ENCODE measurements around the gene PDGFB. TPM values are rescaled to one million over a fixed set of nuclear protein-coding genes. Genes with fewer than 3 reads are reported as not detected.

The PDGFB gene
- total and polyA plus RNA-seq, 7 experiments from 2014 or later: 0.56 to 9.5 (median 2.3) TPM

- peaks cover 38 to 40% of the 10 kb centered on the region in 2 donors for H3K4me1 ChIP-seq (ENCODE audit: control insufficient read depth in 2 of 2, insufficient read depth in 2 of 2, low read length in 2 of 2)
- POLR2A ChIA-PET: interaction anchor here (0.7 to 9.0 kb wide), 8 partner anchors 9 to 1759 kb away, joined by 3 to 93 read pairs (median 11); partner anchors contain the start of genes CBX7 and RPL3
These were observed 2.0 kb downstream of the PDGFB start for GRCh38 chr22:39242595-39243438.

DNA sequence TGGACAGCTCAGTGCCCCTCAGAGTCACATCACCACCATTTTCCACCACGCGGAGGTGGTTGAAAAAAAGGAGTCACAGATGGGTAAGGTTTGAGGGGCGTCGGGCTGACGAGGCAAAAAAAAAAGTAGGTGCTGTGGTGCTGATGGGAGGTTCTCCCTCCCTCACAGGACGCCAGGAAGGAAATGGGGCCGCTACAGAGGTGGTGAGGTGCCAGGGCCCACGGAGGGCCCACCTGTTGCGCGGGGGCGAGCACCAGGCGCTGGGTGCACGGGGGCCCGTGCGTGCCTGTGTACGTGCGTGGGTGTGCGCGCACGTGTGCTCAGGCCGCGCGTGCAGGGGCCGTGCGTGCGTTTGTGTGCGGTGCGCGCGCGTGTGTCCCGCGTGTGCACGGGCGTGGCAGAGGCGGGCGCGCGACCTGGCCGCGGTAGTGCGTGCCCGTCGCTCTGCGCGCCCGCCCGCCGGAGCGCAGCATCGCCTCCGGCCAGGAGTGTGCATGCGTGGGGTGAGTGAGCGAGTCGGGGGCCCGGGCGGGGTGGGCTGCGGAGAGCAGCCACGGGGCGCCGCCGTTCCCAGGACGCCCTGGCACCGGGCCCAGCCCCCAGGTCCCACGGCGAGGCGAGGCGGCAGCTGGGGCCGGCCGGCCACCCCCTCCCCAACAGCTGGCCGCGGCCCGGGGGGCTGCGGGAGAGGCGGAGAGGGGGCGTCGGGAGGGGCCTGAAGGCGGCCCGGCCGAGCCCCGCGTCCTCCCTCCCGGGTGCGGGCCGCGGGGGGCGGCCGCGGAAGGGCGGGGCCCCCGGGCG, 2.8 kb downstream of the PDGFB start:
- intact Hi-C loops (cut with micrococcal nuclease): loop anchor here (1.0 to 5.0 kb wide), 9 partner anchors 35 to 735 kb away; partner anchors contain the start of genes ATF4 (in 1 of the 2), CBX6 (in 1 of the 2), CBX7 (in 1 of the 2) and DDX17 (in 1 of the 2)
- peaks cover 0 to 4% of the 10 kb centered on the region in 2 donors for H3K27me3 ChIP-seq (ENCODE audit: control insufficient read depth in 2 of 2, insufficient read depth in 2 of 2, low read length in 2 of 2)

More at GRCh38 chr22:39242595-39243438, 2.0 kb downstream of the PDGFB start:
- DNase-seq: peak in 6 of 9 donors; percentile 38 to 65 (median 50)
- H3K27ac Mint-ChIP-seq: peak overlapping the region in 8 of 9 donors; percentile 23 to 88 (median 78)
- H3K9me3 Mint-ChIP-seq: peaks cover 0 to 3% (median 0%) of the 10 kb centered on the region in 11 donors
- peaks cover 0 to 3% (median 0%) of the 10 kb centered on the region in 5 donors for H3K36me3 Mint-ChIP-seq
- H3K4me3 Mint-ChIP-seq: peak overlapping the region; percentile 77 to 97 (median 88)
- Histone ChIP-seq H3K36me3 (ENCODE audit: control insufficient read depth in 2 of 3, insufficient read depth in 3 of 3, low read length in 3 of 3) (no peaks in the 10 kb centered on the region), H3K9me3 (ENCODE audit: control insufficient read depth in 2 of 3, low read length in 3 of 3) (no peaks in the 10 kb centered on the region), H3K27ac (ENCODE audit: low read depth, low read length) (peak overlapping the region; percentile 49), H3K4me3 (ENCODE audit: low read length) (peak overlapping the region; percentile 66), H3K27me3 (ENCODE audit: control insufficient read depth in 2 of 2, insufficient read depth in 2 of 2, low read length in 2 of 2) (peaks cover 0 to 4% of the 10 kb centered on the region in 2 donors)
- H3K27me3 Mint-ChIP-seq: peaks cover 0 to 74% (median 18%) of the 10 kb centered on the region in 5 donors
- ATAC-seq: peak; percentile 19
- intact Hi-C loops (cut with micrococcal nuclease): loop anchor here (1.0 to 5.0 kb wide), 6 partner anchors 36 to 736 kb away; partner anchors contain the start of genes CBX7 (in 1 of the 2), DDX17 (in 1 of the 2) and RPL3 (in 1 of the 2)
- CTCF ChIA-PET: interaction anchor here (0.5 to 1.9 kb wide), 4 partner anchors 71 to 163 kb away, joined by 3 to 6 read pairs (median 4); no protein-coding TSS in a partner anchor
- peaks cover 34 to 57% (median 49%) of the 10 kb centered on the region in 7 donors for H3K4me1 Mint-ChIP-seq

GRCh38 chr22:39240831-39241793, 3.7 kb downstream of the PDGFB start:
- Mint-ChIP-seq H3K27ac (peak overlapping the region; percentile 74 to 96 (median 91)), H3K4me1 (peaks cover 48 to 74% (median 60%) of the 10 kb centered on the region in 7 donors), H3K36me3 (peaks cover 0 to 3% (median 0%) of the 10 kb centered on the region in 5 donors), H3K4me3 (peak overlapping the region; percentile 80 to 95 (median 88)), H3K9me3 (peaks cover 0 to 4% (median 0%) of the 10 kb centered on the region in 11 donors), H3K27me3 (peaks cover 0 to 75% (median 21%) of the 10 kb centered on the region in 5 donors)
- Histone ChIP-seq H3K4me3 (ENCODE audit: low read length) (peak overlapping the region; percentile 43), H3K27me3 (ENCODE audit: control insufficient read depth in 2 of 2, insufficient read depth in 2 of 2, low read length in 2 of 2) (peaks cover 0 to 4% of the 10 kb centered on the region in 2 donors), H3K9me3 (ENCODE audit: control insufficient read depth in 2 of 3, low read length in 3 of 3) (no peaks in the 10 kb centered on the region), H3K27ac (ENCODE audit: low read depth, low read length) (peak overlapping the region; percentile 49), H3K4me1 (ENCODE audit: control insufficient read depth in 2 of 2, insufficient read depth in 2 of 2, low read length in 2 of 2) (peaks cover 55 to 57% of the 10 kb centered on the region in 2 donors), H3K36me3 (ENCODE audit: control insufficient read depth in 2 of 3, insufficient read depth in 3 of 3, low read length in 3 of 3) (no peaks in the 10 kb centered on the region)
- ChIA-PET CTCF (interaction anchor here (0.6 to 1.9 kb wide), 4 partner anchors 29 to 77 kb away, joined by 3 to 6 read pairs (median 3); no protein-coding TSS in a partner anchor), POLR2A (interaction anchor here (0.6 to 9.0 kb wide), 17 partner anchors 8 to 1629 kb away, joined by 3 to 93 read pairs (median 4); partner anchors contain the start of genes CBX6, CBX7 and RPL3)
- DNase-seq (peak in 7 of 9 donors; percentile 30 to 62 (median 45)), ATAC-seq (peak; percentile 19)
- intact Hi-C loops (cut with micrococcal nuclease): loop anchor here (1.0 to 5.0 kb wide), 6 partner anchors 34 to 734 kb away; partner anchors contain the start of genes ATF4 (in 1 of the 2), CBX6 (in 1 of the 2) and DDX17 (in 1 of the 2)

More for the DNA sequence above, 2.8 kb downstream of the PDGFB start:
- H3K36me3 Mint-ChIP-seq: peaks cover 0 to 3% (median 0%) of the 10 kb centered on the region in 5 donors
- Histone ChIP-seq H3K9me3 (ENCODE audit: control insufficient read depth in 2 of 3, low read length in 3 of 3) (no peaks in the 10 kb centered on the region), H3K4me3 (ENCODE audit: low read length) (peak overlapping the region; percentile 43), H3K36me3 (ENCODE audit: control insufficient read depth in 2 of 3, insufficient read depth in 3 of 3, low read length in 3 of 3) (no peaks in the 10 kb centered on the region), H3K27ac (ENCODE audit: low read depth, low read length) (peak overlapping the region; percentile 49), H3K4me1 (ENCODE audit: control insufficient read depth in 2 of 2, insufficient read depth in 2 of 2, low read length in 2 of 2) (peaks cover 46 to 49% of the 10 kb centered on the region in 2 donors)
- ChIA-PET CTCF (interaction anchor here (0.5 to 1.9 kb wide), 3 partner anchors 71 to 105 kb away, joined by 3 to 6 read pairs (median 5); no protein-coding TSS in a partner anchor), POLR2A (interaction anchor here (0.7 to 9.0 kb wide), 15 partner anchors 8 to 1629 kb away, joined by 3 to 93 read pairs (median 4); partner anchors contain the start of genes CBX6, CBX7 and RPL3)
- H3K27ac Mint-ChIP-seq: peak overlapping the region; percentile 30 to 96 (median 91)
- H3K4me1 Mint-ChIP-seq: peaks cover 41 to 65% (median 56%) of the 10 kb centered on the region in 7 donors
- peaks cover 0 to 3% (median 0%) of the 10 kb centered on the region in 11 donors for H3K9me3 Mint-ChIP-seq
- DNase-seq (peak in 7 of 9 donors; percentile 60 to 77 (median 70)), ATAC-seq (peak; percentile 81)
- H3K4me3 Mint-ChIP-seq: peak overlapping the region; percentile 80 to 95 (median 88)
- H3K27me3 Mint-ChIP-seq: peaks cover 0 to 75% (median 20%) of the 10 kb centered on the region in 5 donors

DNA sequence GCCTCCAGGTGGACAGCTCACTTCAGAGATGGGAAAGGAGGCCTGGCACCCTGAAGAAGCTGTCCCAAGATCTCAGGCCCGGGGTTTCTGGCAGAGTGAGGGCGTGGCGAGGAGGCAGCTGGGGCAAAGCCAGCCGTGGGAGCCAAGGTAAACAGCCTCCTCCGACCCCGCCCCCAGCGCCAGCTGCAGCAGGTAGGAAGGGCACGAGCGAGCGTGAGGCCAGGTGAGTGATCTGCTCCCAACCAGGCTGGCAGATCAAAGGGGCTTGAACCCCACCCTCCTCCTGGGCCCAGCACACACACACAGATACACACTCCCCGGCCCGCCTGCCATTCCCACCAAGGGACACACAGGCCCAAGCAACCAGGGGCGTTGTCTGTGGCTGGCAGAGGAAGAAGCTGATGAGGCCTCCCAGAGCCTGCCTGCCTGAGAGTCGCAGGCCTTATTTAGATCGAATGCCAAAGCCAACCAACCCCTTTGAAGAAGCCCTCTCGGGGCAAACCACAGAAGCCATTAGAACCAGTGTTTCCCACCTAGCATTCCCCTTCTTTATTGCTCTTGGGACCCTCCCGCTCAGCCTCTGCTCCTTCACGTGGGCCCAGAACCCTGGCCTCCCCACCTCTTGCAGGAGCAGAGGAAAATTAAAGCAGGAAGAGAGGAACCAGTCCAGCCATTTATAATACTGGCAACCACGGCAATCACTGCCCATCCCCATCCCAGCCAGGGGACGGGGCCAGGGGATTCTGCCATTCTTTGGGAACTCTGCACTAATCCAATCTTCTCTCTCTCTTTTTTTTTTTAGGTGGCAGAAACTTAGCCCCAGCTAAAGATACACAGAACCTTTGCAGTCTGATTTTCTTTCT, 5.0 kb downstream of the PDGFB start:
- H3K4me3 ChIP-seq (ENCODE audit: low read length): peak overlapping the region; percentile 43
- no peaks in the 10 kb centered on the region for H3K9me3 ChIP-seq (ENCODE audit: control insufficient read depth in 2 of 3, low read length in 3 of 3)
- H3K36me3 ChIP-seq (ENCODE audit: control insufficient read depth in 2 of 3, insufficient read depth in 3 of 3, low read length in 3 of 3): no peaks in the 10 kb centered on the region
- no peak for ATAC-seq
- ChIA-PET CTCF (interaction anchor here (1.3 to 1.4 kb wide), 2 partner anchors 66 to 68 kb away, joined by 4 to 9 read pairs; no protein-coding TSS in a partner anchor), POLR2A (interaction anchor here (0.6 to 9.0 kb wide), 15 partner anchors 9 to 125 kb away, joined by 3 to 93 read pairs (median 4); partner anchors contain the start of genes CBX7 and RPL3)
- Mint-ChIP-seq H3K4me1 (peaks cover 55 to 78% (median 67%) of the 10 kb centered on the region in 7 donors), H3K9me3 (peaks cover 0 to 5% (median 0%) of the 10 kb centered on the region in 11 donors), H3K4me3 (peak overlapping the region; percentile 25 to 95 (median 88)), H3K27ac (peak overlapping the region; percentile 38 to 96 (median 91)), H3K36me3 (no peaks in the 10 kb centered on the region), H3K27me3 (peaks cover 0 to 72% (median 20%) of the 10 kb centered on the region in 5 donors)
- peak in 3 of 9 donors; percentile 33 to 39 (median 38) for DNase-seq
- peak overlapping the region; percentile 38 for H3K27ac ChIP-seq (ENCODE audit: low read depth, low read length)
- peaks cover 0 to under 1% of the 10 kb centered on the region in 2 donors for H3K27me3 ChIP-seq (ENCODE audit: control insufficient read depth in 2 of 2, insufficient read depth in 2 of 2, low read length in 2 of 2)
- H3K4me1 ChIP-seq (ENCODE audit: control insufficient read depth in 2 of 2, insufficient read depth in 2 of 2, low read length in 2 of 2): peaks cover 55 to 65% of the 10 kb centered on the region in 2 donors
- intact Hi-C loops (cut with micrococcal nuclease): loop anchor here (2.0 to 5.0 kb wide), 5 partner anchors 32 to 732 kb away; partner anchors contain the start of genes ATF4 (in 1 of the 2), CBX6 (in 1 of the 2) and DDX17 (in 1 of the 2)

Measured in naive thymus-derived CD4-positive, alpha-beta T cell (primary cell).